ENCODE measurements around the gene GIMAP2. TPM values are rescaled to one million over a fixed set of nuclear protein-coding genes. Genes with fewer than 3 reads are reported as not detected.
A peak's percentile ranks its signal among the peaks of the same experiment; 100 is the strongest.

The GIMAP2 gene
- total and polyA plus RNA-seq, 4 experiments from 2014 or later, result 90.0 to 244 (median 174) TPM

GRCh38 chr7:150733482-150734095, 48.1 kb downstream of the GIMAP2 start:
- H3K4me1 Mint-ChIP-seq, result peaks cover 67 to 88% (median 72%) of the 10 kb centered on the region in 4 donors
- Histone ChIP-seq H3K4me3 (ENCODE audit: low read length in 2 of 2) (no peak overlapping the region), H3K4me1 (ENCODE audit: insufficient read depth, low read length) (peaks cover 76% of the 10 kb centered on the region), H3K27ac (ENCODE audit: low read depth, low read length) (peak overlapping the region; percentile 83), H3K36me3 (ENCODE audit: insufficient read depth, low read length) (no peaks in the 10 kb centered on the region), H3K27me3 (ENCODE audit: insufficient read depth, low read length) (no peaks in the 10 kb centered on the region), H3K9me3 (ENCODE audit: control insufficient read depth in 1 of 2, low read length in 2 of 2) (no peaks in the 10 kb centered on the region)
- CTCF ChIA-PET (ENCODE audit: partially characterized antibody), result interaction anchor here (0.9 to 2.8 kb wide), 12 partner anchors 9 to 284 kb away, joined by 3 to 18 read pairs (median 4); partner anchors contain the start of genes GIMAP1, GIMAP2, GIMAP6 and GIMAP8
- H3K36me3 Mint-ChIP-seq, result peaks cover 18 to 19% of the 10 kb centered on the region in 2 donors
- POLR2A ChIA-PET (ENCODE audit: partially characterized antibody), result interaction anchor here (0.7 to 26.3 kb wide), 24 partner anchors 13 to 283 kb away, joined by 3 to 593 read pairs (median 7); partner anchors contain the start of genes GIMAP1, GIMAP2, GIMAP4 and GIMAP6
- peak in 1 of 5 donors; percentile 13 for DNase-seq
- peaks cover 0 to 8% (median 6%) of the 10 kb centered on the region in 8 donors for H3K9me3 Mint-ChIP-seq
- H3K27ac Mint-ChIP-seq, result peak overlapping the region; percentile 86 to 98 (median 96)
- intact Hi-C loops (cut with micrococcal nuclease), result no loop called here
- H3K27me3 Mint-ChIP-seq, result no peaks in the 10 kb centered on the region
- peak overlapping the region in 7 of 8 donors; percentile 59 to 99 (median 92) for H3K4me3 Mint-ChIP-seq

DNA sequence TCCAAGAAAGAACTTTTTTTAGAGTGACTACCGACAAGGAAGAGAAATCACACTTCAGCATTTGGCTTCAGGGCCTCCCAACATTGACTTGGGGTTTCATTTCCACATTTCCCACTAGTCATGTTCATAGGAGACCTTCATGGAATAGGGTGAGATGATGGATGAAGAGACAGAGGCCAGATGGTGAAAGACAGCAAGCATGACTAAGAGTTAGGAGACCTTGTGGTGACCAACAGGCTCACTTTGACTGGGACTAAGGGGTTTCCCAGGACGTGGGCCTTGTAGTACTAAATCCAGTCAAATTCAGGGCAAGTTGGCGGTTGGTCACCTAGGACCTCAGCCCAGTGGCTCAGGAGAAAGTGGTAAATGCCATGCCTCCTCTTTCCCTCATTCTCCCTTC, 48.7 kb downstream of the GIMAP2 start:
- Histone ChIP-seq H3K27me3 (ENCODE audit: insufficient read depth, low read length) (no peaks in the 10 kb centered on the region), H3K27ac (ENCODE audit: low read depth, low read length) (peak overlapping the region; percentile 83), H3K36me3 (ENCODE audit: insufficient read depth, low read length) (no peaks in the 10 kb centered on the region), H3K9me3 (ENCODE audit: control insufficient read depth in 1 of 2, low read length in 2 of 2) (no peaks in the 10 kb centered on the region), H3K4me1 (ENCODE audit: insufficient read depth, low read length) (peaks cover 76% of the 10 kb centered on the region), H3K4me3 (ENCODE audit: low read length in 2 of 2) (no peak overlapping the region)
- ChIA-PET CTCF (ENCODE audit: partially characterized antibody) (interaction anchor here (1.2 kb wide), 1 partner anchor 9 kb away, joined by 3 read pairs; no protein-coding TSS in a partner anchor), POLR2A (ENCODE audit: partially characterized antibody) (interaction anchor here (1.6 to 26.3 kb wide), 5 partner anchors 12 to 216 kb away, joined by 8 to 593 read pairs (median 121); partner anchors contain the start of genes GIMAP1 and GIMAP7)
- DNase-seq, result peak in 1 of 5 donors; percentile 42
- H3K36me3 Mint-ChIP-seq, result peaks cover 19 to 23% of the 10 kb centered on the region in 2 donors
- peak overlapping the region; percentile 86 to 98 (median 96) for H3K27ac Mint-ChIP-seq
- no peaks in the 10 kb centered on the region for H3K27me3 Mint-ChIP-seq
- peaks cover 0 to 4% (median 2%) of the 10 kb centered on the region in 8 donors for H3K9me3 Mint-ChIP-seq
- intact Hi-C loops (cut with micrococcal nuclease), result no loop called here
- H3K4me3 Mint-ChIP-seq, result peak overlapping the region in 7 of 8 donors; percentile 49 to 99 (median 95)
- H3K4me1 Mint-ChIP-seq, result peaks cover 65 to 91% (median 69%) of the 10 kb centered on the region in 4 donors

DNA sequence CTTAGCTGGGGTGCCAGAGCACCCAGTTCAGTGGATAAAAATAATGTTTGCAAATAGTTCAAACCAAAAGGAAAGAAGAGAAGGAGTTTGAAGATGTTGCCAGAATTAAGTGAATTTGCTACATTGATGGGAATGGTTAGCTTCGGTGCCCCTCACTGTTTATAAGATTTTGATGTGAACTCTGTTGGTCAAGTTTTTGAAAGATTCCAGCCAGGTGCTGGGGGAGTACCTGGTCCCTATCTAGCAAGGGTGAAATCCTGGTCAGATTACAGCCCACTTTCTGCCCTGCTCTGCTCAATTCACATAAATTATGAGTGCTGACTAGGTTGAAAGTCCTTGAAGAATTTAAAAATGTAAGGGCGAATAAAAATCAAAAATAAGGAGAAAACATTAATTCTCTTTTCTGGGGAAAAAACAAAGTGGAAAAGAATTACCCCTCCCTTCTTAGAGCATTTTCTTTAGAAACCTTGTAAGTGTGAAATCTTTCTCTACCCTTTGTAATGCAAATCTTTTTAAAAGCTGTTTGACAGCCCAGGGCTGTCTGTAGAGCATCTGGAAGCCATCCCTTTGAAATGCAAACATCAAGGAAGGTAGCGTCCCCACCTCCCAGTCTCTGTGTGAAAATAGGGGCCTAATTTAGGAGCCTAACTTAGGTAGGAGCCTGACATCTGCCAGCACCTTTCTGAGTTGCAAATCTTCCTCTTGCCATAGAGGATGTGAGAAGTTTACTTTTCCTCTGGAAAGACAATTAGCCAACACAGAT, 50.3 kb downstream of the GIMAP2 start:
- intact Hi-C loops (cut with micrococcal nuclease), result loop anchor here (2.0 to 5.0 kb wide), 4 partner anchors 19 to 103 kb away; partner anchors contain the start of genes GIMAP2 and GIMAP6
- Histone ChIP-seq H3K27ac (ENCODE audit: low read depth, low read length) (peak overlapping the region; percentile 83), H3K27me3 (ENCODE audit: insufficient read depth, low read length) (no peaks in the 10 kb centered on the region), H3K4me3 (ENCODE audit: low read length in 2 of 2) (peak overlapping the region in 1 of 2 donors; percentile 81), H3K36me3 (ENCODE audit: insufficient read depth, low read length) (peaks cover 10% of the 10 kb centered on the region), H3K9me3 (ENCODE audit: control insufficient read depth in 1 of 2, low read length in 2 of 2) (no peaks in the 10 kb centered on the region), H3K4me1 (ENCODE audit: insufficient read depth, low read length) (peaks cover 64% of the 10 kb centered on the region)
- H3K27ac Mint-ChIP-seq, result peak overlapping the region; percentile 86 to 98 (median 96)
- CTCF ChIA-PET (ENCODE audit: partially characterized antibody), result interaction anchor here (0.7 to 1.0 kb wide), 3 partner anchors 19 to 287 kb away, joined by 3 to 4 read pairs (median 3); no protein-coding TSS in a partner anchor
- peaks cover 54 to 92% (median 60%) of the 10 kb centered on the region in 4 donors for H3K4me1 Mint-ChIP-seq
- POLR2A ChIA-PET (ENCODE audit: partially characterized antibody), result interaction anchor here (1.0 to 26.3 kb wide), 12 partner anchors 10 to 285 kb away, joined by 3 to 593 read pairs (median 28); partner anchors contain the start of genes GIMAP1, GIMAP2, GIMAP6 and GIMAP7
- H3K9me3 Mint-ChIP-seq, result peaks cover 0 to 7% (median 0%) of the 10 kb centered on the region in 8 donors
- H3K4me3 Mint-ChIP-seq, result peak overlapping the region; percentile 92 to 100 (median 98)
- no peaks in the 10 kb centered on the region for H3K27me3 Mint-ChIP-seq
- peaks cover 32 to 34% of the 10 kb centered on the region in 2 donors for H3K36me3 Mint-ChIP-seq
- peak in 1 of 5 donors; percentile 15 for DNase-seq

DNA sequence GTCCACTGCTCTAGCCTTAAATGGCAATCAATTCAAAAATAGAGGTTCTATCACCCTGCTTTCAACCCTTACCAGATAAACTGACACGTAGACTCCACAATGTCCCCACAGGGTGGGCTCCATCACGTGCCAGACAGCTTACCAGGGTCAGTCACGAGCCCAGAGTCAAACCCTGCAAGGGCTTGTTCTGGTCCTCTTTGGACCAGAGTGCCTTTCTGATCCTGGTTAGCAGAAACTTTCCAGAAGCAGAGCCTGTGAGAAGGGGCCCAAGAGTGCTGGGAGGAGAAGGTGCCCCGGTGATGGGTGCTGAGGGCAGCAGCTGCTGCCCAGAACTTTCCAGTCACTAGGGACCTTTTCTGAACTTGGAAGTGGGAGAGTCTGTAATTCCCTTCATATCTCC, 51.4 kb downstream of the GIMAP2 start:
- H3K36me3 Mint-ChIP-seq, result peaks cover 43 to 45% of the 10 kb centered on the region in 2 donors
- POLR2A ChIA-PET (ENCODE audit: partially characterized antibody), result interaction anchor here (0.7 to 26.3 kb wide), 23 partner anchors 9 to 291 kb away, joined by 3 to 593 read pairs (median 20); partner anchors contain the start of genes GIMAP1, GIMAP2, GIMAP4 and GIMAP6
- Histone ChIP-seq H3K27me3 (ENCODE audit: insufficient read depth, low read length) (no peaks in the 10 kb centered on the region), H3K4me3 (ENCODE audit: low read length in 2 of 2) (peak overlapping the region; percentile 81 to 82), H3K36me3 (ENCODE audit: insufficient read depth, low read length) (peaks cover 21% of the 10 kb centered on the region), H3K9me3 (ENCODE audit: control insufficient read depth in 1 of 2, low read length in 2 of 2) (no peaks in the 10 kb centered on the region), H3K27ac (ENCODE audit: low read depth, low read length) (peak overlapping the region; percentile 83), H3K4me1 (ENCODE audit: insufficient read depth, low read length) (peaks cover 64% of the 10 kb centered on the region)
- peaks cover 0 to 7% (median 0%) of the 10 kb centered on the region in 8 donors for H3K9me3 Mint-ChIP-seq
- peak in 1 of 5 donors; percentile 35 for DNase-seq
- H3K4me3 Mint-ChIP-seq, result peak overlapping the region; percentile 92 to 100 (median 98)
- intact Hi-C loops (cut with micrococcal nuclease), result loop anchor here (1.0 to 5.0 kb wide), 6 partner anchors 18 to 287 kb away; partner anchors contain the start of genes GIMAP1, GIMAP2, GIMAP6 and GIMAP8
- H3K4me1 Mint-ChIP-seq, result peaks cover 57 to 94% (median 64%) of the 10 kb centered on the region in 4 donors
- no peaks in the 10 kb centered on the region for H3K27me3 Mint-ChIP-seq
- CTCF ChIA-PET (ENCODE audit: partially characterized antibody), result interaction anchor here (0.8 to 3.3 kb wide), 5 partner anchors 19 to 288 kb away, joined by 3 to 26 read pairs (median 15); partner anchors contain the start of genes GIMAP1 and GIMAP6
- H3K27ac Mint-ChIP-seq, result peak overlapping the region; percentile 86 to 98 (median 96)

DNA sequence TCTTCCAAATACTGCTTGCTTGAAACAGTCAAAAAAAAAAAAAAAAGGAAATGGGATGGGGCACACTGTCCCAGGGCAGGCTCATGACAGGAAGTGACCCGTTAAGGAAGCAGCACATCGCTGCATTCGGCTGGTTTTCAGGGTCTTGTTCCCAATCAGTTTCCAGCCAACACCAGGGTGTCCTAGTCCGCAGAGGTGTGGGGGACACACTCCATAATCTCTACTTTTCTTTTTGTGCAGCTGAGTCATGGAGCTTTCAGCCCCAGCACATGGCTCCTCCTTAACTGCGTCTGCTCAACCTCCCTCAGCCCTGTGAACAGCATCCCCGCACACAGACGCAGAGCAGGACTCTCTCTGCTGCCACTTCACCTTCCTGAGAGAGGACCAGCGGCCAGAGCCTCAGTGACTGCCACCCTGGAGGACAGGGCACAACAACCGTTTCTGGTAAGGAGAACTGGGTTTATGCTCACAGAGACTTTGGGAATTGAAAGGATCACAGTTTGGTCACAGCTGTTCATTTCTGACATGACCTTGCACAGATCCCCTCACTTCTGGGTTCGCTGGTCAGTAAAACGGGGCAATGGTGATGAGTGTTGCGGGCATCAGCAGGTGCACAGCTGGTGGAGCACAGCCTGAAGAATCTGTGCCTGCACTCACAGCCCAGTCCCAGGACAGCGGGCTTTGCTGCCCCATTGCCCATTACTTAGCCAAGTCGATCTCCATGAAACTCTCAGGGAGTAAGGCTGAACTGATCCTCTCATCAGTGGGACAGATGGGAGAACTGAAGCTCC, 52.0 kb downstream of the GIMAP2 start, which contains the start of gene GIMAP5:
GIMAP5 (plus strand) TSS at position 154 of the 791 bp plus-strand sequence. CDS start 3,467 bp downstream, outside the sequence.
- peaks cover 0 to 9% (median 0%) of the 10 kb centered on the region in 8 donors for H3K9me3 Mint-ChIP-seq
- DNase-seq, result peak in 4 of 5 donors; percentile 58 to 74 (median 61)
- peak within 1 kb of the TSS; percentile 92 to 100 (median 98) for H3K4me3 Mint-ChIP-seq
- H3K4me1 ChIP-seq (ENCODE audit: insufficient read depth, low read length), result peaks cover 64% of the 10 kb centered on the region
- no peaks in the 10 kb centered on the region for H3K27me3 ChIP-seq (ENCODE audit: insufficient read depth, low read length)
- no peaks in the 10 kb centered on the region for H3K27me3 Mint-ChIP-seq
- H3K36me3 Mint-ChIP-seq, result peaks cover 49 to 51% of the 10 kb centered on the region in 2 donors
- peak within 1 kb of the TSS; percentile 83 for H3K27ac ChIP-seq (ENCODE audit: low read depth, low read length)
- ChIA-PET POLR2A (ENCODE audit: partially characterized antibody) (interaction anchor here (0.7 to 26.3 kb wide), 40 partner anchors 8 to 332 kb away, joined by 3 to 593 read pairs (median 8); partner anchors contain the start of genes GIMAP1, GIMAP2, GIMAP4 and GIMAP6), CTCF (ENCODE audit: partially characterized antibody) (interaction anchor here (0.8 to 3.3 kb wide), 13 partner anchors 14 to 289 kb away, joined by 3 to 26 read pairs (median 3); partner anchors contain the start of genes GIMAP1 and GIMAP6)
- intact Hi-C loops (cut with micrococcal nuclease), result loop anchor here (1.0 to 5.0 kb wide), 6 partner anchors 17 to 287 kb away; partner anchors contain the start of genes GIMAP1, GIMAP2, GIMAP6 and GIMAP8
- peak within 1 kb of the TSS; percentile 81 to 82 for H3K4me3 ChIP-seq (ENCODE audit: low read length in 2 of 2)
- no peaks in the 10 kb centered on the region for H3K9me3 ChIP-seq (ENCODE audit: control insufficient read depth in 1 of 2, low read length in 2 of 2)
- H3K4me1 Mint-ChIP-seq, result peaks cover 55 to 94% (median 64%) of the 10 kb centered on the region in 4 donors
- peak within 1 kb of the TSS; percentile 86 to 98 (median 96) for H3K27ac Mint-ChIP-seq
- peaks cover 27% of the 10 kb centered on the region for H3K36me3 ChIP-seq (ENCODE audit: insufficient read depth, low read length)

Measured in CD4-positive, alpha-beta memory T cell (primary cell).